Limb (tissue), 2 donors: ENCODE results near the gene PRKACB.
A peak's percentile ranks its signal among the peaks of the same experiment; 100 is the strongest.
"Not testable (repeated sequence)": the region's sequence is repeated elsewhere in the genome, so short reads cannot be mapped to it uniquely, and the experiment has no call there.

Experiments
- DNase-seq, 2 donors: peaks; one replicate each; pipeline ENCODE4 v3.0.0-alpha.2; 2016; ENCODE audit errors: extremely low spot score in 2 of 2

The PRKACB gene

GRCh38 chr1:84143796-84144565 lies at the start of gene PRKACB:
TSS of gene PRKACB (plus strand) at chr1:84144271. CDS start at chr1:84144362, 91 bp downstream.
- DNase-seq = no peak

GRCh38 chr1:84095308-84095707 lies 48.8 kb upstream of the PRKACB start:
- DNase-seq = no peak

- DNase-seq = no peak
These were observed 47.9 kb upstream of the PRKACB start for GRCh38 chr1:84096176-84096575.

GRCh38 chr1:84101204-84101603 lies 42.9 kb upstream of the PRKACB start:
- DNase-seq = no peak

GRCh38 chr1:84103197-84103992 lies 40.7 kb upstream of the PRKACB start:
- DNase-seq = no peak

GRCh38 chr1:84107538-84107937 lies 36.5 kb upstream of the PRKACB start:
- not testable (repeated sequence) for DNase-seq

GRCh38 chr1:84107955-84108354 lies 36.1 kb upstream of the PRKACB start:
- DNase-seq = no peak

- no peak for DNase-seq
These were observed 35.0 kb upstream of the PRKACB start for GRCh38 chr1:84108900-84109578.

GRCh38 chr1:84110629-84111028 lies 33.4 kb upstream of the PRKACB start:
- DNase-seq = no peak

GRCh38 chr1:84116558-84116957 lies 27.5 kb upstream of the PRKACB start:
- no peak for DNase-seq

- DNase-seq = no peak
These were observed 26.2 kb upstream of the PRKACB start for GRCh38 chr1:84117868-84118267.

- no peak for DNase-seq
These were observed 22.7 kb upstream of the PRKACB start for GRCh38 chr1:84121360-84121759.

- DNase-seq = peak; percentile 44 to 48
These were observed 21.2 kb upstream of the PRKACB start for GRCh38 chr1:84122780-84123382.

- DNase-seq = no peak
These were observed 10.6 kb upstream of the PRKACB start for GRCh38 chr1:84133479-84133878.

- DNase-seq = no peak
These were observed 8.7 kb upstream of the PRKACB start for GRCh38 chr1:84135341-84135740.

- DNase-seq = peak in 1 of 2 donors; percentile 58
These were observed 2.7 kb upstream of the PRKACB start for GRCh38 chr1:84141182-84142003.

- DNase-seq = no peak
These were observed 997 bp downstream of the PRKACB start for GRCh38 chr1:84145068-84145467.

GRCh38 chr1:84146411-84147032 lies 2.5 kb downstream of the PRKACB start:
- DNase-seq = no peak

GRCh38 chr1:84148758-84149157 lies 4.7 kb downstream of the PRKACB start:
- DNase-seq = no peak

- DNase-seq = no peak
These were observed 8.6 kb downstream of the PRKACB start for GRCh38 chr1:84152649-84153056.
